ENCODE data around the gene NXNL2.

Gene NXNL2

DNA sequence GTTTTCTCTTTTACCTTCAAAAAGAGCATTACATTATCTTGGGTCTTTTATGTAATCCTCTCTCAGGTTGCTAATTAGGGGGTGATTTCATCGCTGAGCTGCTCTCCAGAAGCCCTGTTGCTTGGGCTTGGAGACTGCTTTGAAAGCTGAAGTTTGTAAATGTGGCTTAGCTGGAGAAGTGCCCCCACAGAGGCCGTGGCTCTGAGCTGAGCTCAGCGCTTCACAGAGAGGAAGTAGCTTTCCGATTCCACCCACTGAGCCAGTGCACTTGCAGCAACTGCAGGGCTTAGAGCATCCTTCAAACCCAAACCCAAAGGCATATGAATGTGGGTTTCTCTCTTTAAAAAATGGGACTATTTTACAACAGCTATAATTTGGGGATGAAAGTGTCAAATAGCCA, 13.7 kb upstream of the NXNL2 start:
- Histone ChIP-seq H3K4me2 (ENCODE audit: low read length) (no peak overlapping the region), H3K27me3 (ENCODE audit: low read depth, low read length) (no peaks in the 10 kb centered on the region), H2AFZ (ENCODE audit: low read depth, low read length) (no peak overlapping the region), H4K20me1 (ENCODE audit: insufficient read depth, low read length) (no peaks in the 10 kb centered on the region), H3K9ac (ENCODE audit: low read length) (no peak overlapping the region), H3K36me3 (replicated peaks; ENCODE audit: low read depth, low read length) (no peaks in the 10 kb centered on the region), H3K27ac (ENCODE audit: low read length) (no peak overlapping the region), H3K9me3 (ENCODE audit: insufficient read depth, low read length) (no peaks in the 10 kb centered on the region), H3K4me1 (ENCODE audit: low read length) (no peaks in the 10 kb centered on the region), H3K4me3 (ENCODE audit: low read length) (no peak overlapping the region), H3K79me2 (ENCODE audit: low read length) (no peaks in the 10 kb centered on the region)
- TF ChIP-seq EZH2phosphoT487 (IDR thresholded peaks at IDR 0.05; ENCODE audit: low read depth): no peak
- TF ChIP-seq, protein P1, sequence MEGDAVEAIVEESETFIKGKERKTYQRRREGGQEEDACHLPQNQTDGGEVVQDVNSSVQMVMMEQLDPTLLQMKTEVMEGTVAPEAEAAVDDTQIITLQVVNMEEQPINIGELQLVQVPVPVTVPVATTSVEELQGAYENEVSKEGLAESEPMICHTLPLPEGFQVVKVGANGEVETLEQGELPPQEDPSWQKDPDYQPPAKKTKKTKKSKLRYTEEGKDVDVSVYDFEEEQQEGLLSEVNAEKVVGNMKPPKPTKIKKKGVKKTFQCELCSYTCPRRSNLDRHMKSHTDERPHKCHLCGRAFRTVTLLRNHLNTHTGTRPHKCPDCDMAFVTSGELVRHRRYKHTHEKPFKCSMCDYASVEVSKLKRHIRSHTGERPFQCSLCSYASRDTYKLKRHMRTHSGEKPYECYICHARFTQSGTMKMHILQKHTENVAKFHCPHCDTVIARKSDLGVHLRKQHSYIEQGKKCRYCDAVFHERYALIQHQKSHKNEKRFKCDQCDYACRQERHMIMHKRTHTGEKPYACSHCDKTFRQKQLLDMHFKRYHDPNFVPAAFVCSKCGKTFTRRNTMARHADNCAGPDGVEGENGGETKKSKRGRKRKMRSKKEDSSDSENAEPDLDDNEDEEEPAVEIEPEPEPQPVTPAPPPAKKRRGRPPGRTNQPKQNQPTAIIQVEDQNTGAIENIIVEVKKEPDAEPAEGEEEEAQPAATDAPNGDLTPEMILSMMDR (IDR thresholded peaks at IDR 0.05; ENCODE audit: low read depth, low read length): no peak

DNA sequence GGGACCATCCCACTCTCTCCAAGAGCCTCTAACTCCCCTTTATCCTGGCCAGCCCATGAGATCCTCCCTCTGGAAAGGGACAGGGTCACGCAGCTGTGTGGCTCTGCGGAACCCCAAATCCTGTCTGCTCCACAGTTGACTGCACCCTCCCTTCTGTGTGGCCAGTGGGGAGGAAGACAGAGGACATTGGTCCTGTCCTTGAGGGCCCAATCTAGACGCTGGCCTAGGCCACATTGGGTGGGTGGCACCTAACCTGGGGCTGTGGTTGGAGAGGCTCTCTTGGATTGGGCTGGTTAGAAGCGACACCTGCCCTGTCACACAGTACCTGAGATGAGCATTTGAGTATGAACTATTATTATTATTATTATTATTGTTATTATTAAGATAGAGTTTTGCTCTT, 12.6 kb upstream of the NXNL2 start:
- no peaks in the 10 kb centered on the region for H3K79me2 ChIP-seq (ENCODE audit: low read length)
- no peak overlapping the region for H2AFZ ChIP-seq (ENCODE audit: low read depth, low read length)
- no peak overlapping the region for H3K27ac ChIP-seq (ENCODE audit: low read length)
- H3K27me3 ChIP-seq (ENCODE audit: low read depth, low read length): no peaks in the 10 kb centered on the region
- no peaks in the 10 kb centered on the region for H3K4me1 ChIP-seq (ENCODE audit: low read length)
- H3K36me3 ChIP-seq (replicated peaks; ENCODE audit: low read depth, low read length): no peaks in the 10 kb centered on the region
- TF ChIP-seq EZH2phosphoT487 (IDR thresholded peaks at IDR 0.05; ENCODE audit: low read depth): no peak
- TF ChIP-seq, protein P1 (IDR thresholded peaks at IDR 0.05; ENCODE audit: low read depth, low read length): no peak
- no peaks in the 10 kb centered on the region for H3K9me3 ChIP-seq (ENCODE audit: insufficient read depth, low read length)
- H3K4me3 ChIP-seq (ENCODE audit: low read length): no peak overlapping the region
- H4K20me1 ChIP-seq (ENCODE audit: insufficient read depth, low read length): no peaks in the 10 kb centered on the region
- H3K4me2 ChIP-seq (ENCODE audit: low read length): no peak overlapping the region
- H3K9ac ChIP-seq (ENCODE audit: low read length): no peak overlapping the region

DNA sequence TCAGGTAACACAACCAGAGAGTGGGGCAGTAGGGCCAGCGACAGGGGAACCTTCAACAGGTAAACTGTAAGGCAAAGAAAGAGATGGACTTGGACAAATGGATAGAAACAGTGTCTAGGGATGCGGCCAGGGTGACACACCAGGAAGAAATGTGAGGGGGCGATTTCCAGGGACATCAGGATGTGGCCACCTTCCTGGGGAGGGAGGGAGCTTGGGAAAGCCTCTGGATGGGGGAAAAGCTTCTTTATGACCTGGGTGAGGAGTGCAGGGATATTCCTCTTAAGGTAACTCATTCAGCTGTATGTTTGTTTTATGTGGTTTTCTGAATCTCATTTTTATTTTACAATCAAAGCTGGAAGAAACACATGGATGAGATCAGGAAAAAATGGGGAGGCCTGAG, 11.9 kb upstream of the NXNL2 start:
- H3K27me3 ChIP-seq (ENCODE audit: low read depth, low read length): no peaks in the 10 kb centered on the region
- H3K9ac ChIP-seq (ENCODE audit: low read length): no peak overlapping the region
- H4K20me1 ChIP-seq (ENCODE audit: insufficient read depth, low read length): no peaks in the 10 kb centered on the region
- no peak for TF ChIP-seq EZH2phosphoT487 (IDR thresholded peaks at IDR 0.05; ENCODE audit: low read depth)
- TF ChIP-seq, protein P1 (IDR thresholded peaks at IDR 0.05; ENCODE audit: low read depth, low read length): no peak
- H3K79me2 ChIP-seq (ENCODE audit: low read length): no peaks in the 10 kb centered on the region
- H3K4me2 ChIP-seq (ENCODE audit: low read length): no peak overlapping the region
- no peaks in the 10 kb centered on the region for H3K4me1 ChIP-seq (ENCODE audit: low read length)
- no peak overlapping the region for H3K4me3 ChIP-seq (ENCODE audit: low read length)
- H3K36me3 ChIP-seq (replicated peaks; ENCODE audit: low read depth, low read length): no peaks in the 10 kb centered on the region
- no peak overlapping the region for H3K27ac ChIP-seq (ENCODE audit: low read length)
- no peaks in the 10 kb centered on the region for H3K9me3 ChIP-seq (ENCODE audit: insufficient read depth, low read length)
- H2AFZ ChIP-seq (ENCODE audit: low read depth, low read length): no peak overlapping the region

DNA sequence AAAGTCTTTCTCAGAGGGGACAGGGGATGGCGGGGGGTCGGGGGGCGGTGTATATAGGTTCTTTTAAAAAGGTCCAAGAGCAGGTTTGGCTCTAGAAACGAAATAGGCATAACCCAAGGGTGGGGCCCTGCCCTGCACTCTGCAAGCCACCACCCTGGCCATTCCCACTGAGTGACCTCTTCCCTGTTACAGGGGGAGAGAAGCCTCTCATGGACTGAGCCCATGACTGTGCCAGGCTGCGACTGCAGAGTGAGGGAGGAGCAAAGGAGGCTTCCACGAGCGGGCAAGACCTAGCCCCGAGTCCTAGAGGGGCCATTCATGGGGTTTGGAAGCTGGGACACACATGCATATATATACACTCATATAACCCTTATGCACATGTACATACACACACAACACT, 10.1 kb upstream of the NXNL2 start:
- no peaks in the 10 kb centered on the region for H3K36me3 ChIP-seq (replicated peaks; ENCODE audit: low read depth, low read length)
- no peaks in the 10 kb centered on the region for H4K20me1 ChIP-seq (ENCODE audit: insufficient read depth, low read length)
- H3K27ac ChIP-seq (ENCODE audit: low read length): no peak overlapping the region
- H3K4me2 ChIP-seq (ENCODE audit: low read length): no peak overlapping the region
- H3K27me3 ChIP-seq (ENCODE audit: low read depth, low read length): no peaks in the 10 kb centered on the region
- no peaks in the 10 kb centered on the region for H3K4me1 ChIP-seq (ENCODE audit: low read length)
- H3K9ac ChIP-seq (ENCODE audit: low read length): no peak overlapping the region
- H2AFZ ChIP-seq (ENCODE audit: low read depth, low read length): no peak overlapping the region
- no peak for TF ChIP-seq EZH2phosphoT487 (IDR thresholded peaks at IDR 0.05; ENCODE audit: low read depth)
- TF ChIP-seq, protein P1 (IDR thresholded peaks at IDR 0.05; ENCODE audit: low read depth, low read length): no peak
- no peaks in the 10 kb centered on the region for H3K79me2 ChIP-seq (ENCODE audit: low read length)
- H3K4me3 ChIP-seq (ENCODE audit: low read length): no peak overlapping the region
- no peaks in the 10 kb centered on the region for H3K9me3 ChIP-seq (ENCODE audit: insufficient read depth, low read length)
